Dedifferentiated amniotic fluid mesenchymal stem cell (primary cell): Measurements from ENCODE around the gene TMEM163.
"Not testable (repeated sequence)": the region's sequence is repeated elsewhere in the genome, so short reads cannot be mapped to it uniquely, and the experiment has no call there.

Experiments used
- DNase-seq: peaks from one replicate; pipeline ENCODE4 v3.0.0-alpha.2; 2016; ENCODE audit errors: extremely low spot score

TMEM163 gene

GRCh38 chr2:134581877-134582546 lies 136.8 kb downstream of the TMEM163 start:
- no peak for DNase-seq

GRCh38 chr2:134578316-134578715 lies 140.5 kb downstream of the TMEM163 start:
- no peak for DNase-seq

- no peak for DNase-seq
Measured at GRCh38 chr2:134576478-134576877, 142.3 kb downstream of the TMEM163 start.

GRCh38 chr2:134575888-134576287 lies 142.9 kb downstream of the TMEM163 start:
- no peak for DNase-seq

- no peak for DNase-seq
Measured at GRCh38 chr2:134574611-134575330, 144.0 kb downstream of the TMEM163 start.

GRCh38 chr2:134573724-134574123 lies 145.1 kb downstream of the TMEM163 start:
- DNase-seq, result no peak

GRCh38 chr2:134573085-134573370 lies 145.8 kb downstream of the TMEM163 start:
- DNase-seq, result no peak

GRCh38 chr2:134572314-134573084 lies 146.3 kb downstream of the TMEM163 start:
- no peak for DNase-seq

GRCh38 chr2:134570676-134571075 lies 148.1 kb downstream of the TMEM163 start:
- no peak for DNase-seq

- DNase-seq, result no peak
Measured at GRCh38 chr2:134568413-134568812, 150.4 kb downstream of the TMEM163 start.

GRCh38 chr2:134567666-134568065 lies 151.1 kb downstream of the TMEM163 start:
- DNase-seq, result no peak

- not testable (repeated sequence) for DNase-seq
Measured at GRCh38 chr2:134564955-134565354, 153.8 kb downstream of the TMEM163 start.

- DNase-seq, result no peak
Measured at GRCh38 chr2:134564549-134564948, 154.3 kb downstream of the TMEM163 start.

GRCh38 chr2:134558208-134558830 lies 160.5 kb downstream of the TMEM163 start:
- no peak for DNase-seq

- no peak for DNase-seq
Measured at GRCh38 chr2:134555411-134555810, 163.4 kb downstream of the TMEM163 start.

GRCh38 chr2:134553657-134554056 lies 165.1 kb downstream of the TMEM163 start:
- DNase-seq, result no peak

- DNase-seq, result no peak
Measured at GRCh38 chr2:134550566-134551164, 168.1 kb downstream of the TMEM163 start.

GRCh38 chr2:134549104-134549503 lies 169.7 kb downstream of the TMEM163 start:
- DNase-seq, result no peak

GRCh38 chr2:134540990-134541389 lies 177.8 kb downstream of the TMEM163 start:
- no peak for DNase-seq

- no peak for DNase-seq
Measured at GRCh38 chr2:134539981-134540380, 178.8 kb downstream of the TMEM163 start.

GRCh38 chr2:134537702-134538101 lies 181.1 kb downstream of the TMEM163 start:
- no peak for DNase-seq

GRCh38 chr2:134537121-134537520 lies 181.7 kb downstream of the TMEM163 start:
- DNase-seq, result no peak
